ENCODE data around the gene DYNLL2. TPM values are rescaled to one million over a fixed set of nuclear protein-coding genes. Genes with fewer than 3 reads are reported as not detected.
"Not testable (repeated sequence)": the region's sequence is repeated elsewhere in the genome, so short reads cannot be mapped to it uniquely, and the experiment has no call there.

The DYNLL2 gene
- total RNA-seq, 1 experiment from 2014 or later, result 38.7 TPM

DNA sequence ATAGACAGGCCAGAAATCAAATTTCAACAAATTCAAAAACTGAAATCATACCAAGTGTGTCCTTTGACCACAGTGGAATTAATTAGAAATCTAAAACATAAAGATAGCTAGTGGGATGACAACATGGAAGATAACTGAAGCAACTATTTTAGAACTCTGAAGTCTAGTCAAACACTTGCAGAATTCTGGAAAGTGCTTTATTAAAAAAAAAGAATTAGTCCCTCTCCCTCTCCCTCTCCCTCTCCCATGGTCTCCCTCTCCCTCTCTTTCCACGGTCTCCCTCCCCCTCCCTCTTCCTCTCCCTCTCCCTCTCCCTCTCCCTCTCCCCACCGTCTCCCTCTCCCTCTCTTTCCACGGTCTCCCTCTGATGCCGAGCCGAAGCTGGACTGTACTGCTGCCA lies 58.3 kb downstream of the DYNLL2 start:
- no peak overlapping the region for H3K4ac ChIP-seq (ENCODE audit: low read depth, low read length)
- H3K36me3 Mint-ChIP-seq (ENCODE audit: insufficient read depth in 1 of 3, low read depth in 3 of 3), result peaks cover 2 to 19% (median 5%) of the 10 kb centered on the region in 3 experiments; a peak in 6 of 7 replicates

DNA sequence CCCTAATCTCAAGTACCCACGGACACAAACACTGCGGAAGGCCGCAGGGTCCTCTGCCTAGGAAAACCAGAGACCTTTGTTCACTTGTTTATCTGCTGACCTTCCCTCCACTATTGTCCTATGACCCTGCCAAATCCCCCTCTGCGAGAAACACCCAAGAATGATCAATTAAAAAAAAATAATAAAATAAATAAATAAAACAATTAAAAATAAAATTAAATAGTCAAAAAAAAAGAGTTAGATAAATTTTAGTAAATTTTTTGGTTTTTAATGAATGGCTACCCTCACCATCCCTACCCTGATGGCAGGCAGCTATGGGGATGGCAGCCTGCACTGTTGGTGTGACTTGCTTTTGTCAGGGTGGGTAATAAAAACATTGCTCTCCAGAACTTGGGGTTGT lies 60.1 kb downstream of the DYNLL2 start:
- not testable (repeated sequence) for H2BK20ac ChIP-seq (ENCODE audit: low read depth, low read length, poor library complexity, severe bottlenecking); H3K27ac Mint-ChIP-seq; H3T11ph ChIP-seq (ENCODE audit: low read length); H3K27ac ChIP-seq (ENCODE audit: insufficient read length, low read depth, low read length); H3K23ac ChIP-seq (ENCODE audit: insufficient read length, low read depth, low read length); H2BK12ac ChIP-seq (ENCODE audit: insufficient read length, low read depth, low read length); DNase-seq; H3K79me1 ChIP-seq (ENCODE audit: insufficient read depth, low read depth, low read length, poor library complexity, severe bottlenecking); H3K4me3 Mint-ChIP-seq; H4K8ac ChIP-seq (replicated peaks; ENCODE audit: insufficient read length, low read depth, low read length); H3K79me2 ChIP-seq (ENCODE audit: insufficient read depth, low read length); H3K14ac ChIP-seq (ENCODE audit: insufficient read depth, low read length); H2BK15ac ChIP-seq (ENCODE audit: low read depth, low read length); H3K18ac ChIP-seq (ENCODE audit: insufficient read length, low read depth, low read length); H3K4ac ChIP-seq (ENCODE audit: low read depth, low read length); H2BK120ac ChIP-seq (ENCODE audit: low read depth, low read length, poor library complexity, severe bottlenecking); H4K91ac ChIP-seq (ENCODE audit: insufficient read length, low read depth, low read length); H2AK5ac ChIP-seq (ENCODE audit: insufficient read length, low read length); H3K4me1 Mint-ChIP-seq; H3K9me3 ChIP-seq (ENCODE audit: control insufficient read depth, low read depth, low read length); H3K4me2 ChIP-seq (ENCODE audit: insufficient read depth, insufficient read length, low read length); H3K4me1 ChIP-seq (ENCODE audit: insufficient read depth, low read length); H2BK5ac ChIP-seq (ENCODE audit: insufficient read length, low read length); H3K56ac ChIP-seq (ENCODE audit: insufficient read length, low read depth, low read length); H4K20me1 ChIP-seq (ENCODE audit: control insufficient read depth, insufficient read depth, insufficient read length); H2AFZ ChIP-seq (ENCODE audit: low read length); H3K9ac ChIP-seq (ENCODE audit: extremely low read depth, insufficient read length, low read length); H4K5ac ChIP-seq (ENCODE audit: insufficient read length, low read depth, low read length); H3K23me2 ChIP-seq (ENCODE audit: insufficient read length, low read depth, low read length, poor library complexity, severe bottlenecking); H3K27me3 ChIP-seq (ENCODE audit: insufficient read depth, low read length)
- H3K36me3 Mint-ChIP-seq (ENCODE audit: insufficient read depth in 1 of 3, low read depth in 3 of 3), result peaks cover 2 to 19% (median 5%) of the 10 kb centered on the region in 3 experiments; a peak in 6 of 7 replicates
- WGBS (ENCODE audit: extremely low coverage, insufficient read length, low lambda C conversion rate), result no CpG with 5 or more reads among the region's 4 CpGs
- H3K9me3 Mint-ChIP-seq, result peaks cover 24% of the 10 kb centered on the region in 2 experiments
- peaks cover 45% of the 10 kb centered on the region for H3K27me3 Mint-ChIP-seq (ENCODE audit: low read depth)

More for the DNA sequence above, 58.3 kb downstream of the DYNLL2 start:
- Histone ChIP-seq H3K4me2 (ENCODE audit: insufficient read depth, insufficient read length, low read length) (no peak overlapping the region), H2BK5ac (ENCODE audit: insufficient read length, low read length) (no peak overlapping the region), H4K5ac (ENCODE audit: insufficient read length, low read depth, low read length) (no peak overlapping the region), H4K8ac (replicated peaks; ENCODE audit: insufficient read length, low read depth, low read length) (no peak overlapping the region), H2BK12ac (ENCODE audit: insufficient read length, low read depth, low read length) (no peak overlapping the region), H3K79me2 (ENCODE audit: insufficient read depth, low read length) (no peaks in the 10 kb centered on the region), H2BK15ac (ENCODE audit: low read depth, low read length) (no peak overlapping the region), H3K56ac (ENCODE audit: insufficient read length, low read depth, low read length) (no peak overlapping the region), H2AFZ (ENCODE audit: low read length) (no peak overlapping the region), H2BK120ac (ENCODE audit: low read depth, low read length, poor library complexity, severe bottlenecking) (no peak overlapping the region), H3K23ac (ENCODE audit: insufficient read length, low read depth, low read length) (no peak overlapping the region), H2AK5ac (ENCODE audit: insufficient read length, low read length) (no peak overlapping the region), H3K23me2 (ENCODE audit: insufficient read length, low read depth, low read length, poor library complexity, severe bottlenecking) (no peaks in the 10 kb centered on the region), H3T11ph (ENCODE audit: low read length) (no peak overlapping the region), H3K27me3 (ENCODE audit: insufficient read depth, low read length) (no peaks in the 10 kb centered on the region), H3K4me1 (ENCODE audit: insufficient read depth, low read length) (no peaks in the 10 kb centered on the region), H3K18ac (ENCODE audit: insufficient read length, low read depth, low read length) (no peak overlapping the region), H3K9me3 (ENCODE audit: control insufficient read depth, low read depth, low read length) (no peaks in the 10 kb centered on the region), H4K91ac (ENCODE audit: insufficient read length, low read depth, low read length) (no peak overlapping the region), H3K79me1 (ENCODE audit: insufficient read depth, low read depth, low read length, poor library complexity, severe bottlenecking) (no peaks in the 10 kb centered on the region), H4K20me1 (ENCODE audit: control insufficient read depth, insufficient read depth, insufficient read length) (no peaks in the 10 kb centered on the region), H3K14ac (ENCODE audit: insufficient read depth, low read length) (no peak overlapping the region), H3K27ac (ENCODE audit: insufficient read length, low read depth, low read length) (no peak overlapping the region), H3K9ac (ENCODE audit: extremely low read depth, insufficient read length, low read length) (no peak overlapping the region), H2BK20ac (ENCODE audit: low read depth, low read length, poor library complexity, severe bottlenecking) (no peak overlapping the region)
- H3K9me3 Mint-ChIP-seq, result peaks cover 24% of the 10 kb centered on the region in 2 experiments
- 0 out of 4 replicates have a peak, but pooled peaks cover 0 to 5% of the 10 kb centered on the region in 2 experiments for H3K4me1 Mint-ChIP-seq
- TF ChIP-seq, protein P1, sequence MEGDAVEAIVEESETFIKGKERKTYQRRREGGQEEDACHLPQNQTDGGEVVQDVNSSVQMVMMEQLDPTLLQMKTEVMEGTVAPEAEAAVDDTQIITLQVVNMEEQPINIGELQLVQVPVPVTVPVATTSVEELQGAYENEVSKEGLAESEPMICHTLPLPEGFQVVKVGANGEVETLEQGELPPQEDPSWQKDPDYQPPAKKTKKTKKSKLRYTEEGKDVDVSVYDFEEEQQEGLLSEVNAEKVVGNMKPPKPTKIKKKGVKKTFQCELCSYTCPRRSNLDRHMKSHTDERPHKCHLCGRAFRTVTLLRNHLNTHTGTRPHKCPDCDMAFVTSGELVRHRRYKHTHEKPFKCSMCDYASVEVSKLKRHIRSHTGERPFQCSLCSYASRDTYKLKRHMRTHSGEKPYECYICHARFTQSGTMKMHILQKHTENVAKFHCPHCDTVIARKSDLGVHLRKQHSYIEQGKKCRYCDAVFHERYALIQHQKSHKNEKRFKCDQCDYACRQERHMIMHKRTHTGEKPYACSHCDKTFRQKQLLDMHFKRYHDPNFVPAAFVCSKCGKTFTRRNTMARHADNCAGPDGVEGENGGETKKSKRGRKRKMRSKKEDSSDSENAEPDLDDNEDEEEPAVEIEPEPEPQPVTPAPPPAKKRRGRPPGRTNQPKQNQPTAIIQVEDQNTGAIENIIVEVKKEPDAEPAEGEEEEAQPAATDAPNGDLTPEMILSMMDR (conservative IDR thresholded peaks at IDR 0.05), result no peak
- DNase-seq, result no peak
- no CpG with 5 or more reads among the region's 5 CpGs for WGBS (ENCODE audit: extremely low coverage, insufficient read length, low lambda C conversion rate)
- H3K4me3 Mint-ChIP-seq, result no peak overlapping the region
- H3K27me3 Mint-ChIP-seq (ENCODE audit: low read depth), result peaks cover 37% of the 10 kb centered on the region
- H3K27ac Mint-ChIP-seq, result no peak overlapping the region

All from H9 (cell line).